ENCODE data around the gene BMI1. TPM values are rescaled to one million over a fixed set of nuclear protein-coding genes. Genes with fewer than 3 reads are reported as not detected.
A peak's percentile ranks its signal among the peaks of the same experiment; 100 is the strongest.

Gene BMI1
- total RNA-seq, 4 donors from 2014 or later, result 41.2 to 73.5 (median 59.0) TPM

GRCh38 chr10:22341190-22341925 lies 20.5 kb downstream of the BMI1 start:
- intact Hi-C loops (cut with DNase I), result loop anchor here (5.0 kb wide), 1 partner anchor 96 kb away; no protein-coding TSS in a partner anchor
- WGBS, 2 donors, result 4 to 5% methylated on average over 35 to 38 of the region's 40 CpGs
- Histone ChIP-seq H3K4me1 (peaks cover 11 to 17% of the 10 kb centered on the region in 2 donors), H3K4me3 (replicated peaks in 1 of 3) (peak overlapping the region; percentile 24 to 87 (median 72)), H3K27ac (peak overlapping the region in 2 of 3 donors; percentile 89 to 91), H3K36me3 (no peaks in the 10 kb centered on the region), H3K27me3 (peaks cover 75% of the 10 kb centered on the region), H3K9me3 (no peaks in the 10 kb centered on the region)
- TF ChIP-seq POLR2A (IDR thresholded peaks at IDR 0.05) (no peak), CTCF (IDR thresholded peaks at IDR 0.05) (no peak)
- DNase-seq, result peak; percentile 55 to 63

- Histone ChIP-seq H3K27me3 (peaks cover 74% of the 10 kb centered on the region), H3K36me3 (no peaks in the 10 kb centered on the region), H3K9me3 (no peaks in the 10 kb centered on the region), H3K4me1 (peaks cover 6 to 12% of the 10 kb centered on the region in 2 donors), H3K27ac (no peak overlapping the region), H3K4me3 (replicated peaks in 1 of 3) (no peak overlapping the region)
- TF ChIP-seq CTCF (IDR thresholded peaks at IDR 0.05), result no peak
- no peak for TF ChIP-seq POLR2A (IDR thresholded peaks at IDR 0.05)
- no peak for DNase-seq
- intact Hi-C loops (cut with DNase I), result loop anchor here (5.0 kb wide), 1 partner anchor 95 kb away; no protein-coding TSS in a partner anchor
- 48 to 51% methylated on average over 3 of the region's 3 CpGs for WGBS, 2 donors
These were observed 21.0 kb downstream of the BMI1 start for GRCh38 chr10:22341926-22342196.

GRCh38 chr10:22342421-22342820 lies 21.5 kb downstream of the BMI1 start:
- intact Hi-C loops (cut with DNase I), result loop anchor here (5.0 kb wide), 1 partner anchor 95 kb away; no protein-coding TSS in a partner anchor
- H3K4me3 ChIP-seq (replicated peaks in 1 of 3), result no peak overlapping the region
- no peak for DNase-seq
- TF ChIP-seq POLR2A (IDR thresholded peaks at IDR 0.05) (no peak), CTCF (IDR thresholded peaks at IDR 0.05) (no peak)
- no peaks in the 10 kb centered on the region for H3K9me3 ChIP-seq
- H3K27ac ChIP-seq, result no peak overlapping the region
- H3K4me1 ChIP-seq, result peaks cover 6 to 11% of the 10 kb centered on the region in 2 donors
- H3K27me3 ChIP-seq, result peaks cover 74% of the 10 kb centered on the region
- 35 to 50% methylated on average over 3 of the region's 3 CpGs for WGBS, 2 donors
- no peaks in the 10 kb centered on the region for H3K36me3 ChIP-seq

GRCh38 chr10:22343731-22344130 lies 22.8 kb downstream of the BMI1 start:
- peaks cover 6 to 11% of the 10 kb centered on the region in 2 donors for H3K4me1 ChIP-seq
- no peak overlapping the region for H3K27ac ChIP-seq
- 22 to 24% methylated on average over 3 of the region's 3 CpGs for WGBS, 2 donors
- DNase-seq, result no peak
- H3K9me3 ChIP-seq, result no peaks in the 10 kb centered on the region
- intact Hi-C loops (cut with DNase I), result loop anchor here (5.0 kb wide), 1 partner anchor 94 kb away; no protein-coding TSS in a partner anchor
- TF ChIP-seq POLR2A (IDR thresholded peaks at IDR 0.05), result no peak
- no peak for TF ChIP-seq CTCF (IDR thresholded peaks at IDR 0.05)
- H3K27me3 ChIP-seq, result peaks cover 63% of the 10 kb centered on the region
- no peaks in the 10 kb centered on the region for H3K36me3 ChIP-seq
- H3K4me3 ChIP-seq (replicated peaks in 1 of 3), result no peak overlapping the region

GRCh38 chr10:22344249-22344648 lies 23.4 kb downstream of the BMI1 start:
- no peak for DNase-seq
- Histone ChIP-seq H3K27me3 (peaks cover 57% of the 10 kb centered on the region), H3K9me3 (no peaks in the 10 kb centered on the region), H3K36me3 (no peaks in the 10 kb centered on the region), H3K27ac (no peak overlapping the region), H3K4me3 (replicated peaks in 1 of 3) (no peak overlapping the region), H3K4me1 (peaks cover 6 to 11% of the 10 kb centered on the region in 2 donors)
- intact Hi-C loops (cut with DNase I), result loop anchor here (5.0 kb wide), 1 partner anchor 93 kb away; no protein-coding TSS in a partner anchor
- WGBS, 2 donors, result 33 to 37% methylated on average over 1 of the region's 1 CpG
- TF ChIP-seq POLR2A (IDR thresholded peaks at IDR 0.05) (no peak), CTCF (IDR thresholded peaks at IDR 0.05) (no peak)
